Neutrophil (primary cell): Measurements from ENCODE around the gene POLRMT.

Experiments
- H3K27ac ChIP-seq: fragments of 200-600 bp; sonication (generic); 2 replicates; pipeline ENCODE4 v1.5.1; 2016; ENCODE audit warnings: mild to moderate bottlenecking, moderate library complexity
- H3K27me3 ChIP-seq: fragments of 200-600 bp; sonication (generic); 2 replicates; pipeline ENCODE4 v1.6.0; 2016; ENCODE audit warnings: mild to moderate bottlenecking
- H3K36me3 ChIP-seq: fragments of 200-600 bp; sonication (generic); 2 replicates; pipeline ENCODE4 v1.5.1; 2017
- H3K4me1 ChIP-seq, 2 experiments: fragments of 200-600 bp in 1 of 2; sonication (generic) in 1 of 2; 1 replicate in 1 of 2; 2 replicates in 1 of 2; pipeline versions ENCODE4 v1.5.1 to v1.6.1; 2013 to 2016; ENCODE audit warnings: low read depth in 1 of 2, low read length in 1 of 2, mild to moderate bottlenecking in 1 of 2, moderate library complexity in 1 of 2; ENCODE audit not compliant: control insufficient read depth in 1 of 2, insufficient read depth in 1 of 2
- H3K4me3 ChIP-seq, 2 experiments: fragments of 200-600 bp in 1 of 2; sonication (generic) in 1 of 2; 1 replicate in 1 of 2; 2 replicates in 1 of 2; pipeline ENCODE4 v1.5.1; 2013 to 2016; ENCODE audit warnings: low read depth in 1 of 2, low read length in 1 of 2, mild to moderate bottlenecking in 1 of 2, moderate library complexity in 1 of 2
- H3K9me3 ChIP-seq: fragments of 200-600 bp; sonication (generic); 2 replicates; pipeline ENCODE4 v1.5.1; 2016
- TF ChIP-seq, protein P1 (sequence below): fragments of 200-600 bp; sonication (generic); IDR thresholded peaks from 2 replicates; pipeline ENCODE4 v1.5.1; 2016; ENCODE audit warnings: antibody characterized with exemption

POLRMT gene

DNA sequence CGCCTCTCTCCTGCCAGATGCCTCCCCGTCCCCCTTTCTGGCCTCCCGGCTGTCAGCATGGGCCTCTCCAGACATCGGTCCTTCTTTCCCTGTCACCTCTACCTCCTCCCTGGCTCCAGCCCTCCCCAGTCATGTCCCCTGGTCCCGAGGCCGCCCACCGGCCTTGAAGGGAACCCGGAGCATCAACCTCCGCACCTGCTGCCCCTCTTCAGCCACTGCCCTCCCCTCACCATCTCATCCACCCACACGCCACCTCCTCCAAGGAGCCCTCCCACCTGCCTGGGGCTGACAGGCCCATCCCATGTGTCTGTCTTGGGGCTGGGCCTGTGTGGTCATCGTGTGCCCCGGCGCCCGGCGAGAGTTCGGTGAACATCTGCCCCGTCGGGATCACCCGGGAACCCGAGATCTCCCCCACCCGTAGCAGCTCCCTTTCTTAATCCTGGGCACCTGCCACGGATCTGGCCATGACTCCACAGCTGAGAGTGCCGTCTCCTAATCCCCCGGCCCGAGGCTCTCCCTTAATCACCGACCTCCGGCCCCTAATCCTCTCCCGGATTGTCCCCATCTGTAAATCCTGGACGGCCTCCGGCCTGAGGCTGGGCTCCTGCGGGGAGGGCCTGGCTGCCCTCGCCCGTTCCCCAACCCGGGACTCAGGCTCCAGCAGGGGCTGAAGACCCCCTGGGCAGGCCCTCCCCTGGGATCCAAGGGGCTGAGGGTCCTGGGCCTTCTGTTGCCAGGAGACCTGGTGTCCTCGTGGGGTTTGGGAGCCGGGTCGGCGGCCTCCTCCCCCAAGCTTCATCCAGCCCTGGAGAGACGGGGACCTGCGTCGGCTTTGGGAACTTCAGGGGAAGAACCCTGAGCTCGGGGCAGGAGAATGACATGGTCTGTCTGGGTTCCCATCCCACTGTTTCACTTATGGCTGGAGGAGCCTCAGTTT is 37.7 kb downstream of the POLRMT start:
- H3K36me3 ChIP-seq = no peaks in the 10 kb centered on the region
- H3K27ac ChIP-seq = no peak overlapping the region
- H3K27me3 ChIP-seq = peaks cover 65% of the 10 kb centered on the region
- no peaks in the 10 kb centered on the region for H3K4me1 ChIP-seq
- TF ChIP-seq, protein P1, sequence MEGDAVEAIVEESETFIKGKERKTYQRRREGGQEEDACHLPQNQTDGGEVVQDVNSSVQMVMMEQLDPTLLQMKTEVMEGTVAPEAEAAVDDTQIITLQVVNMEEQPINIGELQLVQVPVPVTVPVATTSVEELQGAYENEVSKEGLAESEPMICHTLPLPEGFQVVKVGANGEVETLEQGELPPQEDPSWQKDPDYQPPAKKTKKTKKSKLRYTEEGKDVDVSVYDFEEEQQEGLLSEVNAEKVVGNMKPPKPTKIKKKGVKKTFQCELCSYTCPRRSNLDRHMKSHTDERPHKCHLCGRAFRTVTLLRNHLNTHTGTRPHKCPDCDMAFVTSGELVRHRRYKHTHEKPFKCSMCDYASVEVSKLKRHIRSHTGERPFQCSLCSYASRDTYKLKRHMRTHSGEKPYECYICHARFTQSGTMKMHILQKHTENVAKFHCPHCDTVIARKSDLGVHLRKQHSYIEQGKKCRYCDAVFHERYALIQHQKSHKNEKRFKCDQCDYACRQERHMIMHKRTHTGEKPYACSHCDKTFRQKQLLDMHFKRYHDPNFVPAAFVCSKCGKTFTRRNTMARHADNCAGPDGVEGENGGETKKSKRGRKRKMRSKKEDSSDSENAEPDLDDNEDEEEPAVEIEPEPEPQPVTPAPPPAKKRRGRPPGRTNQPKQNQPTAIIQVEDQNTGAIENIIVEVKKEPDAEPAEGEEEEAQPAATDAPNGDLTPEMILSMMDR = no peak
- no peak overlapping the region for H3K4me3 ChIP-seq
- H3K9me3 ChIP-seq = no peaks in the 10 kb centered on the region

DNA sequence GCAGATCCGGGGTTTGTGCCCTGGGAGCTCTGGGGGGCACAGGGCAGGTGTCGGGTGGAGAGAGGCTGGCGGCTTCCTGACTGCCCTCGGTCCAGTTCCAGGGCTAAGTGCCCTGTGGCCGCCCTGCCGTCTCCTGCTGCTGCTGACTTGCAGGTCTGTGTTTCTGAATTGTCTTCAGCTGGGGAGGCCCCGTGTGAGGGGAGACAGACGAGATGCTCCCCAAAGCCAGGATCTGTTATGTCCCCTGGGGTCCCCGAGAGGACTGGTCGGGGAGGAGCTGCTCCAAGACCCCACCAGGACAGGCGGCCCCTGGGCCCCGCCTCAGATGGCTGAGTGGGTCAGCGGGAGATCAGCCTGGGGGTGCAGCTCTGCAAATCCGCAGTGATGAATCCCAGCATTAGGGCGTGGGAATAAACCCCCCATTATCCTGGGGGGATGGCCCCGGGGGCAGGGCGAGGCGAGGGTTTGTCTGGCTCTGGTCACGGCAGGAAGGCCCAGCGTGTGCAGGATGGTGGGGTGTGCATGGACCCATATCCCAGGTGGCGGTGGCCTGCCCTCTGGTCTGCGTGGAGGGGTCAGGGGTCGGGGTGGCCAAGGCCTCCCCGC is 39.0 kb downstream of the POLRMT start:
- Histone ChIP-seq H3K9me3 (no peaks in the 10 kb centered on the region), H3K36me3 (no peaks in the 10 kb centered on the region), H3K27me3 (peaks cover 72% of the 10 kb centered on the region), H3K4me1 (no peaks in the 10 kb centered on the region), H3K4me3 (no peak overlapping the region), H3K27ac (no peak overlapping the region)
- TF ChIP-seq, protein P1 = no peak

DNA sequence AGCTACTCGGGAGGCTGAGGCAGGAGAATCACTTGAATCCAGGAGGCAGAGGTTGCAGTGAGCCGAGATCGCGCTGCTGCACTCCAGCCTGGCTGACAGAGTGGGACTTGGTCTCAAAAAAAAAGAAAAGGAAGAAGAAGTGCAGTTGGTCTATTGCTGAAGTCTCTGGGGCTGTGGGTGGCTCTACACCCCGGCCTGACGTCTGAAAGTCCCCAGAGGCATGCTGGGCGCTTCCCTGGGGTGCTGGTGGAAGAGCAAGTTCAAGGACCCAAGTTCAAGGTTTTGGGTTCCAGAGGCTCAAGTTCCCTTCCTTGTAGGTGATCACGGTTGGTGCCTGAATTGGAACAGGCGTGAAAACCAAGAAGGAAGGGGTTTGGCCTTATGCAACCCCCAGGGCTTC is 39.8 kb downstream of the POLRMT start:
- TF ChIP-seq, protein P1 = no peak
- H3K4me3 ChIP-seq = no peak overlapping the region

DNA sequence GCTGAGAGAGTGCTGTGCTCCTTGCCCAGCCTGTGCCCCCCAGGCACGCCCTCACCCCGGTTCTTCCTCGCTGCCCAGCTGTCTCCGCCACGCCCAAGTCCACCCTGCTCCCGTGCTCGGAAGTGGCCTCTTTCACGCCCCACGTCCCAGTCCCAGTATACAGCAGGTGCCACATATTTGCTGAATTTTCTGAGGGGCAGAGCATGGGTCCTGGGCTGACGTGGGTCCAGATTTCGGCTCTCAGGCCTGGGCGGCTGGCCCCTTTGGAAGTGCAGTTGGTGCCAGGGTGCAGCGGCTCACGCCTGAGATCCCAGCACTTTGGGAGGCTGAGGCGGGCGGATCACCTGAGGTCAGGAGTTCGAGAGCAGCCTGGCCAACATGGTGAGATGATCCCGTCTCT is 40.3 kb downstream of the POLRMT start:
- TF ChIP-seq, protein P1 = no peak
- Histone ChIP-seq H3K4me1 (no peaks in the 10 kb centered on the region), H3K36me3 (no peaks in the 10 kb centered on the region), H3K27ac (no peak overlapping the region), H3K27me3 (peaks cover 85% of the 10 kb centered on the region), H3K4me3 (no peak overlapping the region), H3K9me3 (no peaks in the 10 kb centered on the region)

More for the DNA sequence above, 39.8 kb downstream of the POLRMT start:
- peaks cover 81% of the 10 kb centered on the region for H3K27me3 ChIP-seq
- no peaks in the 10 kb centered on the region for H3K9me3 ChIP-seq
- H3K36me3 ChIP-seq = no peaks in the 10 kb centered on the region
- no peaks in the 10 kb centered on the region for H3K4me1 ChIP-seq
- H3K27ac ChIP-seq = no peak overlapping the region

DNA sequence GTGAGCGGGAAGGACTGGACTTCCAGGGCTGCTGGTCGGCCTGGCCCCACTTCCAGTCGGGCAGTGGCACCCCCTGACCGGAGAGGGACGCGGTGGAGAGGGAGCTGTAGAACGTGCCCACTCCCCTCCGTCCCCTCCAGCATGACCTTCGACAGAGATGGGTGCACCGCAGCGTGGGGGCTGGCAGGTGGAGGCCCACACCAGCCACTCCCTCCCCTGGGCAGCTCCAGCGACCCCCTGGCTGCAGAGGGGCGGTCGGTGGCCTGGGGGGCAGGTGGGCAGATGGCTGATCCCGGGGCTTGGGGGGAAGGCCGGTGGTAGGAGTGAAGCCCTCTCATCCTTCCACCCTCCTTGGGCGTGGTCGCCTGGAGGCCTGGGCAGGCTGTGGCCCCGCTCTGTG is 41.2 kb downstream of the POLRMT start:
- TF ChIP-seq, protein P1 = no peak
- Histone ChIP-seq H3K4me3 (no peak overlapping the region), H3K27me3 (peaks cover 94% of the 10 kb centered on the region), H3K36me3 (no peaks in the 10 kb centered on the region), H3K4me1 (no peaks in the 10 kb centered on the region), H3K27ac (no peak overlapping the region), H3K9me3 (no peaks in the 10 kb centered on the region)
